ENCODE results near the gene HES1.

HES1 gene

GRCh38 chr3:194160158-194160557, 24.2 kb downstream of the HES1 start:
- TF ChIP-seq FOXP2 (optimal IDR thresholded peaks at IDR 0.05; ENCODE audit: borderline replicate concordance, extremely low read depth, extremely low read length, insufficient read depth) (no peak), TAF1 (IDR thresholded peaks at IDR 0.05; ENCODE audit: borderline replicate concordance, insufficient read depth, low read length) (no peak), SIN3A (IDR thresholded peaks at IDR 0.05; ENCODE audit: borderline replicate concordance, insufficient read depth, low read length) (no peak), POLR2AphosphoS5 (IDR thresholded peaks at IDR 0.05; ENCODE audit: low read depth, low read length) (no peak), REST (IDR thresholded peaks at IDR 0.05; ENCODE audit: insufficient read depth in 1 of 2, low read depth in 2 of 2, low read length in 2 of 2) (no peak)

GRCh38 chr3:194161131-194162045, 25.4 kb downstream of the HES1 start:
- TF ChIP-seq SIN3A (IDR thresholded peaks at IDR 0.05; ENCODE audit: borderline replicate concordance, insufficient read depth, low read length) (no peak), TAF1 (IDR thresholded peaks at IDR 0.05; ENCODE audit: borderline replicate concordance, insufficient read depth, low read length) (no peak), REST (IDR thresholded peaks at IDR 0.05; ENCODE audit: insufficient read depth in 1 of 2, low read depth in 2 of 2, low read length in 2 of 2) (no peak), POLR2AphosphoS5 (IDR thresholded peaks at IDR 0.05; ENCODE audit: low read depth, low read length) (no peak), FOXP2 (optimal IDR thresholded peaks at IDR 0.05; ENCODE audit: borderline replicate concordance, extremely low read depth, extremely low read length, insufficient read depth) (no peak)

- no peak for TF ChIP-seq REST (IDR thresholded peaks at IDR 0.05; ENCODE audit: insufficient read depth in 1 of 2, low read depth in 2 of 2, low read length in 2 of 2)
- TF ChIP-seq POLR2AphosphoS5 (IDR thresholded peaks at IDR 0.05; ENCODE audit: low read depth, low read length): no peak
- TF ChIP-seq FOXP2 (optimal IDR thresholded peaks at IDR 0.05; ENCODE audit: borderline replicate concordance, extremely low read depth, extremely low read length, insufficient read depth): no peak
- TF ChIP-seq SIN3A (IDR thresholded peaks at IDR 0.05; ENCODE audit: borderline replicate concordance, insufficient read depth, low read length): no peak
- no peak for TF ChIP-seq TAF1 (IDR thresholded peaks at IDR 0.05; ENCODE audit: borderline replicate concordance, insufficient read depth, low read length)
Observed at GRCh38 chr3:194162070-194162678, 26.2 kb downstream of the HES1 start.

GRCh38 chr3:194162817-194163584, 27.1 kb downstream of the HES1 start:
- TF ChIP-seq TAF1 (IDR thresholded peaks at IDR 0.05; ENCODE audit: borderline replicate concordance, insufficient read depth, low read length) (no peak), REST (IDR thresholded peaks at IDR 0.05; ENCODE audit: insufficient read depth in 1 of 2, low read depth in 2 of 2, low read length in 2 of 2) (no peak), FOXP2 (optimal IDR thresholded peaks at IDR 0.05; ENCODE audit: borderline replicate concordance, extremely low read depth, extremely low read length, insufficient read depth) (no peak), POLR2AphosphoS5 (IDR thresholded peaks at IDR 0.05; ENCODE audit: low read depth, low read length) (no peak), SIN3A (IDR thresholded peaks at IDR 0.05; ENCODE audit: borderline replicate concordance, insufficient read depth, low read length) (no peak)
